ENCODE measurements around the gene MYO5B.

MYO5B gene

DNA sequence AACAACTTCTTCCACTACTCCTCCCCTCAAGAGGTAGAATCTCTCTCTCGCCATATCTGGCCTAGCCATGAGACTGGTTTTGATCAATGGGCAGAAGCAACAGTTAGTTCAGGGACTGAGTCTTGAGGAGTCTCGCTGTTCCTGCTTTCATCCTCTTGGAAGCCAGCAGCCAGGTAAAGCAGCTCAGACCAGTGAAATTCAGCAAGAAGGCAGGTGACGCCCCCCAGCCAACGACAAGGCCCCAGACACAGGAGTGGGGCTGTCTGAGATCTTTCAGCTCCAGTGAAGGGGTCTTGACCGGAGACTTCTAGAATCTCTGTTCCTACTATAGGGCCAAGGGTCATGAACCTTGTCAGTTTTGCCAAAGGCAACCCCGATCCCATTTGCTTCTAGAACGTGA, 341.9 kb downstream of the MYO5B start:
- DNase-seq (ENCODE audit: low read depth): no peak
- in situ Hi-C loops (cut with HindIII; ENCODE audit: low sequenced_read_pairs): no loop called here
- H3K4me3 ChIP-seq (ENCODE audit: low read depth, low read length): no peak overlapping the region
- TF ChIP-seq CTCF (IDR thresholded peaks at IDR 0.05; ENCODE audit: low read depth, low read length, missing control alignments): no peak

- in situ Hi-C loops (cut with HindIII; ENCODE audit: low sequenced_read_pairs): no loop called here
- no peak overlapping the region for H3K4me3 ChIP-seq (ENCODE audit: low read depth, low read length)
- no peak for DNase-seq (ENCODE audit: low read depth)
- no peak for TF ChIP-seq CTCF (IDR thresholded peaks at IDR 0.05; ENCODE audit: low read depth, low read length, missing control alignments)
Observed at GRCh38 chr18:49851624-49852023, 343.3 kb downstream of the MYO5B start.

DNA sequence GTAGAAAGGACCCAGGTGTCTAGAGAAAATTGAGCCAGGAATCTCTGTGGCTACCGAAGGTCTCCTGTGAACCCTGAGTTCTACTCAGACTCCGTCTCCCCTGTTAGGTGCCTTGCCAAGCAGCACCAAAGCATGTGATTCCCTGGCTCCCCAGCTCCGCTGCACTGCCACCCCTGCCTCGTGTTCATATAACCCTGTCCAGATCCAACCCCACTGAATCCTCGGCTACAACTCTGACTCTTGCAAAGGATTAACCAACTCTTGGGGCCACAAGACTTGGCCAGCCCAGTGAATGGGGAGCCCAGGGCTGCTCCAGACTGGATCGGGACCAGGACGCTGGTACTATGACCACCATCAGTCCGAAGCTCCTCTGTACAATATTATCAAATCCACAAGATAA, 344.3 kb downstream of the MYO5B start:
- DNase-seq (ENCODE audit: low read depth): no peak
- in situ Hi-C loops (cut with HindIII; ENCODE audit: low sequenced_read_pairs): no loop called here
- H3K4me3 ChIP-seq (ENCODE audit: low read depth, low read length): no peak overlapping the region
- no peak for TF ChIP-seq CTCF (IDR thresholded peaks at IDR 0.05; ENCODE audit: low read depth, low read length, missing control alignments)

DNA sequence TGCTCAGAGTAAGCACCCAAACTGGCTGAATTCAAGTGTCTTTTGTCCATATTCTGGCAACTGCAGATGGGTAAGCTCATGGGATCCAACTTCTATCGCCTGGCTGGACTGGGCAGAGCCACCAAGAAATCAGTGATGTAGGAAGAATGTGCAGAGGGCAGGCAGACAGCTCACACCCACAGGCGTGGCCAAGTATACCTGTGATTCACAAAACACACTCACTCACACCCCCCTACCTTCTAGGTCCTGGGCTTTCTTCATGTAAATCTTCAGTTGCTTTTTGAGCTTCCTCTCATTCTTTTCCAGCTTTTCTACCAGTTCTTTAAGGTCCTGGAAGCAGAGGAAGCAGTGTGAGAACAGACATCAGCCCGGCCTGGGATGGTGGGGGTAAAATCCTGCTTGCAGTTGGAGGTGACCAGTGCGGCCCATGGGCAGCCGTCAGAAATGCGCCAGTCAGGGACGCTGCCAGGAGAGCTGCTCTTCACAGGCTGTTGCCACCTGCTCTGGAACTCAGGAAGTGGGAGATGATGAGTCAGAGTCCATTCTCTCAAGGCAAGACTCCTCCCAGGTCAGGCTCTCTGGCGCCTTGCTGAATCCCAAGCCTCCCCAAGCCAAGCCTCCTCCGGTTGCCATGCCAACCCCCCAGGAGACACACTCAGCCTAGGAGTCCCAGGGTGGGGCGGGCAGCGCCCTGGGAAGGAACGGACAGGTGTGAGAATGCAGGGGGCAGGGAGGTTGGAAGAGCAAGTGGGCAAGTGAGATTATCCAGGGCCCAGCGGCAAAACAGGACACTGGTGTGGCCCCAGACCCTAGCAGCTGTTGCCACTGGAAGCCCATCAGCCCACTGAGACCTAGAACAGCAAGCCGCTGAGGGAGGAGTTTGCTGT, 345.4 kb downstream of the MYO5B start:
- in situ Hi-C loops (cut with HindIII; ENCODE audit: low sequenced_read_pairs): no loop called here
- H3K4me3 ChIP-seq (ENCODE audit: low read depth, low read length): no peak overlapping the region
- peak; percentile 54 for DNase-seq (ENCODE audit: low read depth)
- no peak for TF ChIP-seq CTCF (IDR thresholded peaks at IDR 0.05; ENCODE audit: low read depth, low read length, missing control alignments)

GRCh38 chr18:49848115-49848514, 346.8 kb downstream of the MYO5B start:
- H3K4me3 ChIP-seq (ENCODE audit: low read depth, low read length): no peak overlapping the region
- no peak for TF ChIP-seq CTCF (IDR thresholded peaks at IDR 0.05; ENCODE audit: low read depth, low read length, missing control alignments)
- no peak for DNase-seq (ENCODE audit: low read depth)
- in situ Hi-C loops (cut with HindIII; ENCODE audit: low sequenced_read_pairs): no loop called here

DNA sequence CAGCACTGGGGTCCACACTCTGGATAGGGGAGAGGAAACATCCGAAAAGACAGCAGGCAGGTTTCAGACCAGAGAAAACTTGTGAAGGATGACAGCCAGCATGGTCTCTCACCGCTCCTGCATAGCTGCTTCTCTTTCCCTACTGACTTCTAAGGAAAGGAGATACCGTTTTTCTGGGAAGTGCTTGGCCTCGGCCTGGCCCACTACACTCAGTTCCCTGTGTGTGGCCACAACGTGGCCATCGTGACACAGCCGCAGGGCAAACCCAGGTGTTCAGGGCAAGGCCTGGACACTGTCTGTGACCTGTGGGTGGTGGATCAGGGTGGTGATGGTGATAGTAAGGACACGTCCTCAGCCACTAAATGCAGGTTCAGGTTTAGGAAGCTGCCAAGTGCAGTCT, 347.4 kb downstream of the MYO5B start:
- DNase-seq (ENCODE audit: low read depth): no peak

More for the DNA sequence above, 347.4 kb downstream of the MYO5B start:
- no peak for TF ChIP-seq CTCF (IDR thresholded peaks at IDR 0.05; ENCODE audit: low read depth, low read length, missing control alignments)
- no peak overlapping the region for H3K4me3 ChIP-seq (ENCODE audit: low read depth, low read length)
- in situ Hi-C loops (cut with HindIII; ENCODE audit: low sequenced_read_pairs): no loop called here
